ENCODE results near the gene LBHD2. TPM values are rescaled to one million over a fixed set of nuclear protein-coding genes. Genes with fewer than 3 reads are reported as not detected.

Gene LBHD2
- total and polyA plus RNA-seq, 2 of the 13 experiments (the other 11 are each of a cell fraction or from before 2014, with no cell fraction given) = 0.67 to 1.00 TPM

- TF ChIP-seq ZBTB40 (IDR thresholded peaks at IDR 0.05) (no peak), ZBTB40 (CRISPR knock-in tag; IDR thresholded peaks at IDR 0.05) (0 out of 2 replicates have a peak, but pooled peaks have one; percentile 24), RBFOX2 (IDR thresholded peaks at IDR 0.05; ENCODE audit: low read depth, low read length) (0 out of 2 replicates have a peak, but pooled peaks have one; percentile 16), ESRRA (CRISPR knock-in tag; IDR thresholded peaks at IDR 0.05; ENCODE audit: low read depth) (no peak)
Observed at GRCh38 chr14:103057028-103057371, 27.0 kb upstream of the LBHD2 start (continued).
